DMS 273 (cell line): Measurements from ENCODE around the gene IGIP.

Source experiments
- DNase-seq: peaks from one replicate; lab custom pipeline; 2025; ENCODE audit not compliant: unreplicated experiment; lab: John Stamatoyannopoulos, UW

Gene IGIP

DNA sequence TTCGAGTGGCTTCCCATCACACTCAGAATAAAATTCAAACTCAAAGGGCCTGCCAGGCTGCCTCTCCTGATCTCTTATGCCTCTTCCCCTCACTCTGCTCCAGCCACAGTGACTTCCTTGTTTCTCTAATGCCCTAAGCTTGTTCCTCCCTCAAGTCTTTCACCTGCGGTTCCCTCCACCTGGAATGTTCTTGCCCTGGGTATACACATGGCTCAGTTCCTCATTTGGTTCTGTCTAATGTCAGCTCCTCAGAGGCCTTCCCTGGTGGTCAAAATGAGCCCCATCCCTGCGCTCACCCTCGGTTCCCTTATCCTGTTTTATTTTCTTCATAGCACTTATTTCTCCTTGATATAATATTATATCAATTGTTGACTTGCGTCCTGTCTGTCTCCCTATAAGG, 36.5 kb downstream of the IGIP start:
- no peak for DNase-seq

DNA sequence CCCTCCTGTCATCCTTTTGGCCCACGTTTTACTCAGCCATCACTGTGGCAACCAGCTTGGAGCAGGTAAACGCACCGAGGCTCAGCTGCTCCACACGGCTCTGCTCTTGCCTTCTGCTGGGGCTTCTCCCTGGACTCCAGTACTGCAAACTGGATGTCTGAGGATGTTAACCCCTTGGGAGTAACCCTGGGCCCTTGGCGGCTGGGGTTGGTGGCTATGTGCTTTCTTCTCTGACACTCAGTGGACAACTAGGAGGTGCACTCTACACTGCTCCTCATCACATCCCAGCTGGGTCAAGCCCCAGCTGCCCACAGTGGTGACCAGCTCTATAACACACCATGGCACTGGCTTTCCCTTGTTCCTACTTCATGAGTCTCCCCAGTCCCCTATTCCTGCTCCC, 37.0 kb downstream of the IGIP start:
- DNase-seq: no peak

DNA sequence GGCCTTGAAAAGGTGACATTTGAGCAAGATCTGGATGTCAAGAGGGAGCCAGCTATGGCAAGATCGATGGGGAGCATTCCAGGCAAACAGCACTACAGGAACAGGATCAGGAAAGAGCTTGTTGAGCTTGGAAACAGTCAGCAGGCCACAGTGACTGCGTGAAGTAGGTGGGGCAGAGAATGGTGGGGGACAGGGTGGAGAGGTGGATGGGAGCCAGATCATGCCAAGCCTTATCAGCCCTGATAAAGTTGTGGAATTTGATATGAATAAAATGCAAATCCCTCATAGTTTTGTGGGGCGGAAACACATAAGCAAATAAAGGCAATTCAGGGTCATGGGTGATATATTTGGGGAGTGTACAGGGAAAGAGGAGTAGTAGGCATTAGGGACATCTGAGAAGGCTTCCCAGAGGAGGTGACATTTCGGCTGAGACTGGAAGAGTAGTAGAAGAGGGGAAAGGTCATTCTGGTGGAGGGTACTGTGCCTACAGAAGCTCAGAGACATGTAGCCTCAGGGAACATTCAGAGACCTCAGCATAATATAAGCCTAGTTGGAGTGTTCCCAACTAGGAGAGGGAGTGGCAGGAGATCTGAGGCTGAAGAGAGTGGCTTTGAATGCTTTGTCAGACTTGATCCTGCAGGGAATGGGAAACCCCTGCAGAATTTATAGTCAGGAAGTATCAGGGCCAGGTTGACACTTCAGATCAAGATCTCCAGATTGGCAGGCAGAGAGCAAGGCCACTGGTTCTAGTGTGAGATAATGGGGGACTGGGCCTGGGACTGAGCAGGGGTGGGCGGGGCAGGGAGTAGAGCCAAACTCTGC, 39.6 kb downstream of the IGIP start:
- DNase-seq: no peak

DNA sequence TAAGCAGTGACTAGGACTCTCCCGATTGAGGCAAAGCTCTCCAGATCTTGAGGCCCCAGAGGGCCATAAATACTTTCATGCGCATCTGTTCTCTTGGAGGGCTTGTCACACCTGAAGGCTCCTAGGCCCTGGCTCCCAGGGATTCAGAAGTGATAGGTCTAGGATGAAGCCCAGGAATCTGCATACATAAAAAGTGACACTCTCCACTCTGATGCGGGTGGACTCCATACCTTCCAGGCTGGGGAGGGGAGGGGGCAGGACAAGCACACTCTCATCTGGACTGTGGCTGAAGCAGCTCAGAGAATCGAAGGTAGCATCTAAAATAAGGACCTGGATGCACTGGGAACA, 40.2 kb downstream of the IGIP start:
- DNase-seq: peak; percentile 38

DNA sequence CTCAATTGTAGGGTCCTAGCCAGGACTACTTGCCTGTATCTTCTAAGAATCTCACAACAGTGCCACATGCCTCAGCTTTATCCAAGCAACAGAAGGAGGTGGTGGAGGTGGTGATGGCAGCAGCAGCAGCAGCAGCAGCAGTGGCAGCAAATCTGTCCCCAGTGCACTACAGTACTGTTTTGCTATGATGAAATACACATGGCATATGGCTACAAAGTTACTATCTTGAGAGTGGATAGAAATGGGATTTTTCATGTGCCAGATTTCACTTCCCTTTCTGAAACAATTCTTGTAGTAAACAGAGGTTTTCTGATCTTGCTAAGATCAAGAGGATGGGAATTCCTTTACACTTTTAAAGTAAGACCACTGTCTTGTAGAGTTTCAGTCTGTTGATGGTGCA, 41.2 kb downstream of the IGIP start:
- DNase-seq: peak; percentile 37

DNA sequence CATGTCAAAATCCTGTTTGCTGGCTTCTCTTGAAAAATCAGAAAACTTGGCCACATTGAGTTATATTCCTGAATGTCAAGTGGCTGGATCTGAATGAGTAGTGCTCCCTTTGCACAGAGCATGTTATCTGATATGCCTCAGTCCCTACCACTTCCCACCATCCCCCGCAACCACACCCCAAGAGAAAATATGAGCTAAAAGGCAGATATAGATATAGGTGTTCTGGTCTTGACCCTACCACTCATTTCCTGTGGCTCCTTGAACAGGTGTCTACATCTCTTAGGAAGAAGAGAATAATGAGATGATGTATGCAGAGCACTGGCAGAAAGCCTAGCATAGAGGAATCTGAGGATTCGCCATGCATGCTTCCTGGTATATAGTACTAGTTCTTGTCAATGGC, 42.6 kb downstream of the IGIP start:
- no peak for DNase-seq

DNA sequence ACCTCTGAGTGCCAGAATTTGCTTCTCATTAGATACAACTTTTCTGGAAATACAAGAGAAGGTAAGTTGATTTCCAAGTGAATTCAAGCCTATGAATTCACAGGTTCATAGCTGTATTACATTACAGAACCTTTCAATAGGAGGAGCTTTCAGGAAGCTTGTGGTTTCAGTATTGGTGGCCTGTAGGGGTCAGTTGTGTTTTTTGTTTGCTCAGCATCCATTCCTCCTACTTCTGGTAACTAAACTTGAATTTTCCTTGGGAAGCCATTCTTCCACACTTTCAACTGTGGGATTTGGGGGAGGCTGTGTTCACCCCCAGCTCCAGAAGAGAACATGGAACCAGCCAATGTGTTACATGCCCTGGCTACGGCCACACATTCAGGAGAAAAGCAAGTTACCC, 43.7 kb downstream of the IGIP start:
- peak; percentile 20 for DNase-seq

DNA sequence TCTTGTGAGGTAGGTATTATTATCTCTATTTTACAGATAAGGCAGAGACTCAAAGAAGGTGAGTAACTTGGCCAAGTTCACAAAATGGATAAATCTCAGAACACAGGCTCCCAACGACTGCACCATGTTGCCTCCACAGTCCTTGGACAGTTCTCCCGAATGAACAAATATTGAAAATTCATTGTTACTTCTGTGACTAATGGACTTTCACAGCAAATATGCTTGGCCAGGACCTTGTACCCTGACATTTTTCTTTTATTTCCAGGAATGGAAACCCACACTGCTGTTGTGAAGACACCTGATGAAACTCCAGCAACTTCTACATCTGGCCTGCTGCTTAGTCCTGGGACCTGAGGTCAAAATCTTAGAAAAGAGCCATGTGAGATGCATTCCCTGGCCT, 46.7 kb downstream of the IGIP start:
- DNase-seq: no peak

DNA sequence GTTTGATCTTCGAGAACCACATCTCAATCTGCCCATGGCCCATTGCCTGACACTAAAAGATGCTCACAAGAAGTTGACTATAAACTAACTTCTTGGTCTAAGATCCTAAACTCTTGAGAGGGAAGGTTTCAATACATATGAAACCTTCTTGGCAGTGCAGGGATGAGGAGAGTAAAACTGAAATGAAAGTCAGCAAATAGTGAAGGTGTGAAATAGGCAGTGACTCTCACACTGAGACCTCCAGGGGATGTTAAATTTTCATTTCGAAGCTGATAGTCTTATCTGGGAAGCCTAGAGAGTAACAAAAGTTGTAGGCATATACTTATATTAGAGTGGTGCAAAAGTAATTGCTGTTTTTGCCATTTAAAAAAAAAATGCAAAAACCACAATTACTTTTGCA, 48.3 kb downstream of the IGIP start:
- DNase-seq: no peak

DNA sequence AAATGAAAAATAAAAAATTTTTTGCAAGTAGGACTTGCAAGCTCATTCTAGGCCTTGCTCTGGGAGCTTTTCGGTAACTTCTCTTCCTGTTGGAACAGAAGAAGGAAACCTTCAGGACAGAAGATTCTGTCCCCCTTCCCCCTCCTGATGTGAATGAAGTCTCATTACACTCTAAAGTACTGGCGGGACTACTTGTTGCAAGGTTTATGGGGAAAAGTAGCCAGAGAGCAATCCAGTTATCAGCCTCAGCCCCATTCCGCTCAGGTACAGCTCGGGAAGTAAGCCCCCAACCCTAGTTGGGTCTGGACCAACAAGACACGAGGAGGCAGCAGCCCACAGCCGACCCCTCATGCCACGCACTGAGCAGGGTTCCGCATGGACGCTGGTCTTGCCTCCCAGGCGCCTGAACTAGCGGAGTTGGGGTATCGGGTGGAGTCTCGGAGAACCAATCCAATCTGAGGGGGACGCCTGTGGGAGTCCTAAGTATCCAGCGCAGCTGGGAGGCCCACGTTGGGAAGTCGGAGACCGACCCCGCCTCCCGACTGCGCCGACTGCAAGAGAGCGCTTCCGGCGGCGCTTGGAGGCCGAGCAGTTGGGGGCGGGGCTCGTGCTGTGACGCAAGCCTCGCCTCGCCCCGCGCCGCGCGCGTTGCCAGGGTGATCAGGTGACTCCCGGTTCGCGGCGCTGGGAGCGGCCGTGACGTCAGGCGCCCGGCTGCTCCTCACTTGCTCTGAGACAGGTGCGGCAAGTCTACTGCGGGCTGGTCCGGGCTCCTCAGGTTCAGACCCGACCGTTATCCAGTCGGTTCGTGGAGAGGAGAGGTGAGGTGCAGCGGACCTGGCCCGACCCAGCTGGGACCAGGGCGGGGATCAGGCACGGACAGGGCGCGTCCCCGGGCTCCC, 49.0 kb downstream of the IGIP start, which contains the start of gene CYSTM1:
Gene CYSTM1 (plus strand): TSS at position 724 of the 902 bp plus-strand sequence. CDS start 19,278 bp downstream, outside the sequence.
- peak; percentile 99 for DNase-seq

DNA sequence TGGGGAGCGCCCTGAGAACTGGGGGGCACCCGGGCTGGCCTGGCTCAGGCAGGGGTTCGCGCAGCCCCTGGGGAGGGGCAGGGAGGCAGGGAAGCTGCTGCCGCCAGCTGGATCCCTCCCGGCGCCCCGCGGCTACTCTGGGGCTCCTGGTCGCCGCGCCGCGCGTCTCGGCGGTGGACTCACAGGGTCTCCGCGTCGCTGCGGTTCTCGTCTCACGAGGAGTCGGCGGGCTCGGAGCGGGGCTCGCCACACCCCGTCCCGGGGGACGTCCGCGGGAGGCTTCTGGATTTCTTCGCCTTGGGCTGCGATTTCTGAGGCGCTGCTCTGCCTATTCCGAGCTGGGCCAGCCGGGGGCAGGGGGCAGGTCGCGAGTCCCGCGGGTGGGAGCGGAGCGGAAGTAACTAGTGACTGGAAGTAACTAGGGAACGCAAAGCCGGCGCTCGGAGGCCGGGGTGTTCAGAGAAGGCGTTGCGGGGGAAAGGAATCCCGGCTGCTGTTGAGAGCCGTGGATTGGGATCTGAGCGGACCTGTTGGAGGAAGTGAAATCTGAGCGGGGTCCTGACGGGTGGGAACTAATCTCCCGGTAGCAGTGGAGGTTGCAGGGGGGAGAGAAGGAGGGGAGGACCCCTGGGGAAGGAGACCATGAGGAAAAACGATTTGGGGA, 49.8 kb downstream of the IGIP start:
- DNase-seq: peak; percentile 91

DNA sequence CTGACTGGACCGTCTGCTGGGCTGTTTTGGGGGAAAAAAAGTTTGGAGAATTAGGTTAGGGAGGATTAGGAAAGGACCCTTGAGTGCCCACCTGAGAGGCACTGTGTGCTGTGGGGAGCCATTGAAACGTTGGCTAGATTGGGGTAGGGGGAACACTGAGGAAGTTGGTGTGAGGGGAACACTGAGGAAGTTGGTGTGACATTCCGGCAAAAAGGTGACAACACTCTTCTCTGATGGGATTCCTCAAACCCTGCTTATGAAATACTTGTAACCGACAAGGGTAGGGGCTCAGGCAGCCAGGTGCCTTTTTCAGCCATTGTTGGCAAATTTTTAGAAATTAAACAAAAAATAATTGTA, 50.3 kb downstream of the IGIP start:
- no peak for DNase-seq

DNA sequence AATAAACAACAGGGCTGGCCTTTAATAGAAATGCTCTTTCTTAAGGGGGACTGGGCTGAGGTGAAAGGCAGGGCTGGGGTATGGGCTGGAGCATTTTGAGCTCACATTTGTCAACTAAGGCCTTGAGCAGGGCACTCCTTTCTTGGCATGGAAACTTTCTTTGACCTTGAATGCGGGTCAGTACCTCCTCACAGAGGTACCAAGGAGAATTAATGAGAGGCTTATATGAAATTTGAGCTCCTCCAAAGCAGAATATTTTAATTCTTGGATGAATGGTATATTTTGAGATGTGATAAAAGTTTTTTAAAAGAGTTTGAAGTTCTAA, 52.3 kb downstream of the IGIP start:
- no peak for DNase-seq

DNA sequence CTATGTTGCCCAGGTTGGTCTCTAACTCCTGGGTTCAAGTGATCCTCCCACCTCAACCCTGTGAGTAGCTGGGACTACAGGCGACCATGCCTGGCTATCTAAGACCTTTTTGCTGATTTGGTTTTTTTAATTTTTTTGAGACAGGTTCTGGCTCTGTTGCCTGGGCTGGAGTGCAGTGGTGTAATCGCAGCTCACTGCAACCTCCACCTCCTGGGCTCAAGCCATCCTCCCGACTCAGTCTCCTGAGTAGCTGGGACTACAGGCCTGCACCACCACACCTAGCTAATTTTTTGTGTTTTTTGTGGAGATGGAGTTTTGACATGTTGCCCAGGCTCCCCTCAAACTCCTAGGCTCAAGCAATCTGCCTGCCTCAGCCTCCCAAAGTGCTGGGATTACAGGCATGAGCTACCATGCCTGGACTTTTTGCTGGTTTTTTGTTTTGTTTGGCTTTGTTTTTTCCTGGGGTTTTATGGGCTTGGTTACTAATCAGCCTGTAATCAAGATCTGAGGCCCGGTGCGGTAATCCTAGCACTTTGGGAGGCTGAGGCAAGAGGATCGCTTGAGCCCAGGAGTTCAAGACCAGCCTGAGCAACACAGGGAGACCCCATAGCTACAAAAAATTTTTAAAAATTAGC, 52.9 kb downstream of the IGIP start:
- no peak for DNase-seq
